Fibroblast of villous mesenchyme (primary cell): ENCODE data around the gene GPBP1. TPM values are rescaled to one million over a fixed set of nuclear protein-coding genes. Genes with fewer than 3 reads are reported as not detected.

Experiments used
- DNase-seq: peaks from one replicate; pipeline ENCODE4 v3.0.0-alpha.2; 2010; ENCODE audit warnings: low read depth
- H3K4me3 ChIP-seq: 2 replicates; pipeline ENCODE4 v1.5.1; 2011; ENCODE audit warnings: low read depth, mild to moderate bottlenecking, low read length
- CTCF ChIP-seq: IDR thresholded peaks from 2 replicates; pipeline ENCODE4 v1.5.1; 2012; ENCODE audit warnings: low read depth, mild to moderate bottlenecking, low read length; ENCODE audit not compliant: insufficient read depth
- total RNA-seq: library from RNA; depleted of rRNA; stranded (reverse); fragments of >200 nt; gene quantifications from 2 replicates; pipeline ENCODE4 v1.2.3, GENCODE V29; 2012

The GPBP1 gene
- total RNA-seq, 1 donor, result 73.0 TPM

- no peak overlapping the region for H3K4me3 ChIP-seq
- DNase-seq, result no peak
- TF ChIP-seq CTCF, result no peak
Measured at GRCh38 chr5:57244331-57244730, 70.5 kb downstream of the GPBP1 start.

GRCh38 chr5:57246426-57246825 lies 72.6 kb downstream of the GPBP1 start:
- H3K4me3 ChIP-seq, result no peak overlapping the region
- TF ChIP-seq CTCF, result no peak
- no peak for DNase-seq

GRCh38 chr5:57247765-57248164 lies 73.9 kb downstream of the GPBP1 start:
- DNase-seq, result no peak
- no peak overlapping the region for H3K4me3 ChIP-seq
- no peak for TF ChIP-seq CTCF

GRCh38 chr5:57249265-57249874 lies 75.5 kb downstream of the GPBP1 start:
- DNase-seq, result no peak

GRCh38 chr5:57258052-57258451 lies 84.2 kb downstream of the GPBP1 start:
- H3K4me3 ChIP-seq, result no peak overlapping the region
- no peak for TF ChIP-seq CTCF
- DNase-seq, result peak; percentile 18

More at GRCh38 chr5:57249265-57249874, 75.5 kb downstream of the GPBP1 start:
- TF ChIP-seq CTCF, result no peak
- H3K4me3 ChIP-seq, result no peak overlapping the region

- no peak overlapping the region for H3K4me3 ChIP-seq
- TF ChIP-seq CTCF, result no peak
- DNase-seq, result no peak
Measured at GRCh38 chr5:57258943-57259342, 85.1 kb downstream of the GPBP1 start.

- no peak for TF ChIP-seq CTCF
- peak; percentile 69 for DNase-seq
- H3K4me3 ChIP-seq, result no peak overlapping the region
Measured at GRCh38 chr5:57259704-57260103, 85.8 kb downstream of the GPBP1 start.
